ENCODE measurements around the gene VPS35L.
A peak's percentile ranks its signal among the peaks of the same experiment; 100 is the strongest.

The VPS35L gene

GRCh38 chr16:19555186-19555937 lies at the start of gene VPS35L:
TSS of gene VPS35L (plus strand) at chr16:19555703. CDS start at chr16:19555730, 27 bp downstream.
- DNase-seq: peak; percentile 96

GRCh38 chr16:19506965-19507364 lies 48.5 kb upstream of the VPS35L start:
- DNase-seq: no peak

- DNase-seq: no peak
These were observed 47.6 kb upstream of the VPS35L start for GRCh38 chr16:19507867-19508266.

GRCh38 chr16:19512297-19512696 lies 43.2 kb upstream of the VPS35L start:
- no peak for DNase-seq

- DNase-seq: peak; percentile 96
These were observed 42.0 kb upstream of the VPS35L start for GRCh38 chr16:19513377-19514053.

- no peak for DNase-seq
These were observed 39.7 kb upstream of the VPS35L start for GRCh38 chr16:19515757-19516156.

GRCh38 chr16:19517424-19518089 lies 37.9 kb upstream of the VPS35L start:
- no peak for DNase-seq

- DNase-seq: no peak
These were observed 37.1 kb upstream of the VPS35L start for GRCh38 chr16:19518388-19518787.

- DNase-seq: no peak
These were observed 34.6 kb upstream of the VPS35L start for GRCh38 chr16:19520861-19521331.

- DNase-seq: peak; percentile 85
These were observed 33.8 kb upstream of the VPS35L start, which contains the start of gene GDE1 for GRCh38 chr16:19521471-19522396. TSS of gene GDE1 (minus strand) at chr16:19522098. CDS start at chr16:19521964, 134 bp downstream.

GRCh38 chr16:19522397-19522732 lies 33.1 kb upstream of the VPS35L start:
- DNase-seq: no peak

- no peak for DNase-seq
These were observed 32.7 kb upstream of the VPS35L start for GRCh38 chr16:19522760-19523159.

GRCh38 chr16:19523184-19523558 lies 32.3 kb upstream of the VPS35L start:
- DNase-seq: no peak

GRCh38 chr16:19523559-19524355 lies 31.7 kb upstream of the VPS35L start, which contains the start of gene CCP110:
TSS of gene CCP110 (plus strand) at chr16:19523942. CDS start at chr16:19527882, 3,940 bp downstream.
- DNase-seq: peak; percentile 95

- DNase-seq: no peak
These were observed 31.2 kb upstream of the VPS35L start for GRCh38 chr16:19524356-19524615.

GRCh38 chr16:19524616-19525384 lies 30.7 kb upstream of the VPS35L start:
- peak; percentile 60 for DNase-seq

- no peak for DNase-seq
These were observed 30.1 kb upstream of the VPS35L start for GRCh38 chr16:19525385-19525723.

- no peak for DNase-seq
These were observed 28.3 kb upstream of the VPS35L start for GRCh38 chr16:19527161-19527560.

GRCh38 chr16:19528666-19529065 lies 26.8 kb upstream of the VPS35L start:
- no peak for DNase-seq

- DNase-seq: no peak
These were observed 22.9 kb upstream of the VPS35L start for GRCh38 chr16:19532601-19533000.

- no peak for DNase-seq
These were observed 15.1 kb upstream of the VPS35L start for GRCh38 chr16:19540241-19540970.

Data from MV-4-11 (cell line).